ENCODE results near the gene FAM107B. TPM values are rescaled to one million over a fixed set of nuclear protein-coding genes. Genes with fewer than 3 reads are reported as not detected.
A peak's percentile ranks its signal among the peaks of the same experiment; 100 is the strongest.

Gene FAM107B
- total RNA-seq, 1 donor from 2014 or later = 43.0 TPM

DNA sequence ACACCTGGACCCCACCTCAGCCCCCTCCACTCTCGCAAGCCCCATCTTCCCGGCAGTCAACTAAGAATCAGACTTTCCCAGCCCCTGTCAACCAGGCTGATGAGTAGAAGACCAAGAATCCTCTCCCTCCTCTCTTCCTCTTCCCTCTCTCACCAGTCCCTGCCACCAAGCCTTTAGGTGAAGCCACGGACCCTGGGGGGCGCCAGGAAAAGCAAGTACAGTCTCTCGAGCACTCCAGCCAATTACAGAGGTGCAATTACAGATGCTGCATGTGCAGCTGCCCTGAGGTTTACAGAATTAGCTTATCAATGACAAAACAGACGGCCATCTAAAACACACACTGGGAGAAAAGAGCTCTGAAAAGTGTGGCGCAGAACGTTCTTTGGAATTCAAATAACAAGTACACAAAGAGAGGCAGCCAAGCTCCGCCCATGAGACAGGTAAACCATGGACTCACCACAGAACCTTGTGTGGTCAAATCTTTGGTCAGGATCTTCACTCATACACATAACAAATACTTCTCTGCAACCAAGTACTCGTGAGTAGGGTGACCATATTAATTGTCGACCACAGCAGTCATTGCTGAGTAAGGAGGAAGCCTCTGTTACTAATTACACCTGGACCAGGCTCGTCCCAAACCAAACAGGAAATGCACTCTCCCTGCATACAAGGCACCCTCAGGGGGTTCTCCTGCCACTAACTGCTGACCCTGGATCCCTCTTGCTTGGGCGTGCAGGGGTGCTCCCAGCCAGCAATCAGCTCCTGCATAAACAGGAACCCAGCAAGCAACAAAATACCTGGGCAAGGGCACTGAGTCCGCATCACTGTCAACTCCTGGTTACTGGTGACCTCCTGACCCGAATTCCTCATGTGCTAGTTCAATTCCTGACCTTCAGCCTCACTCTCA lies 189.2 kb downstream of the FAM107B start:
- no peak for DNase-seq (ENCODE audit: low spot score)
- Histone ChIP-seq H3K9me3 (ENCODE audit: low read depth) (no peaks in the 10 kb centered on the region), H2AFZ (replicated peaks) (no peak overlapping the region), H3K9ac (no peak overlapping the region), H3K4me2 (no peak overlapping the region), H3K27ac (no peak overlapping the region), H3K4me1 (peaks cover 9% of the 10 kb centered on the region), H3K79me2 (ENCODE audit: low read depth) (peaks cover 32% of the 10 kb centered on the region), H3K27me3 (no peaks in the 10 kb centered on the region), H3F3A (ENCODE audit: low read depth) (no peaks in the 10 kb centered on the region), H3K4me3 (no peak overlapping the region), H3K36me3 (no peaks in the 10 kb centered on the region), H4K20me1 (ENCODE audit: low read depth) (no peaks in the 10 kb centered on the region)
- peak overlapping the region; percentile 90 for H3K27ac Mint-ChIP-seq
- peaks cover 4% of the 10 kb centered on the region for H3K9me3 Mint-ChIP-seq
- peaks cover 22% of the 10 kb centered on the region for H3K4me1 Mint-ChIP-seq
- no peak overlapping the region for H3K4me3 Mint-ChIP-seq
- H3K36me3 Mint-ChIP-seq = peaks cover 22% of the 10 kb centered on the region
- TF ChIP-seq EZH2 (IDR thresholded peaks at IDR 0.05) (no peak), EZH2phosphoT487 (IDR thresholded peaks at IDR 0.05) (no peak)
- TF ChIP-seq, protein P1, sequence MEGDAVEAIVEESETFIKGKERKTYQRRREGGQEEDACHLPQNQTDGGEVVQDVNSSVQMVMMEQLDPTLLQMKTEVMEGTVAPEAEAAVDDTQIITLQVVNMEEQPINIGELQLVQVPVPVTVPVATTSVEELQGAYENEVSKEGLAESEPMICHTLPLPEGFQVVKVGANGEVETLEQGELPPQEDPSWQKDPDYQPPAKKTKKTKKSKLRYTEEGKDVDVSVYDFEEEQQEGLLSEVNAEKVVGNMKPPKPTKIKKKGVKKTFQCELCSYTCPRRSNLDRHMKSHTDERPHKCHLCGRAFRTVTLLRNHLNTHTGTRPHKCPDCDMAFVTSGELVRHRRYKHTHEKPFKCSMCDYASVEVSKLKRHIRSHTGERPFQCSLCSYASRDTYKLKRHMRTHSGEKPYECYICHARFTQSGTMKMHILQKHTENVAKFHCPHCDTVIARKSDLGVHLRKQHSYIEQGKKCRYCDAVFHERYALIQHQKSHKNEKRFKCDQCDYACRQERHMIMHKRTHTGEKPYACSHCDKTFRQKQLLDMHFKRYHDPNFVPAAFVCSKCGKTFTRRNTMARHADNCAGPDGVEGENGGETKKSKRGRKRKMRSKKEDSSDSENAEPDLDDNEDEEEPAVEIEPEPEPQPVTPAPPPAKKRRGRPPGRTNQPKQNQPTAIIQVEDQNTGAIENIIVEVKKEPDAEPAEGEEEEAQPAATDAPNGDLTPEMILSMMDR (IDR thresholded peaks at IDR 0.05) = no peak
- H3K27me3 Mint-ChIP-seq (ENCODE audit: insufficient read depth, low read depth) = peaks cover 2% of the 10 kb centered on the region

DNA sequence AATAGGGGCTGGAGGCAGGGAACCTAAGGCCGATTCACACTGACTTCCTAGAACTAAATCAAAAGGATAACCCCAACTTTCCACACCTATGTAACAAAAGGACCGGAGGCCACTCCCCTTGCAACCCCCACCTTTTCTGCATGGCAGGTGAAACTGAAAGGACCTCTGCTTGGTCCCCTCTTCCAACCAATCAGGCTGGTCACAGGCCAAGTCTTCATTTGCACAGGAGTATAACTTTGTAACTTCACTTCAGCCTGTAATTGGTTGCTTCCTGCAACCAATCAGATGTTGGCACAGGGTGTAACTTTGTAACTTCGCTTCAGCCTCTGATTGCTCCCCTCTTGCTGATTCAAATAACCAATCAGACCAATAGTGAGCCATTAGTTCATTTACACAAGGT lies 190.0 kb downstream of the FAM107B start:
- TF ChIP-seq EZH2 (IDR thresholded peaks at IDR 0.05) (no peak), EZH2phosphoT487 (IDR thresholded peaks at IDR 0.05) (no peak)
- TF ChIP-seq, protein P1 (IDR thresholded peaks at IDR 0.05) = no peak
- Histone ChIP-seq H3K27me3 (no peaks in the 10 kb centered on the region), H3F3A (ENCODE audit: low read depth) (no peaks in the 10 kb centered on the region), H3K79me2 (ENCODE audit: low read depth) (peaks cover 26% of the 10 kb centered on the region), H3K4me3 (no peak overlapping the region), H3K4me2 (no peak overlapping the region), H3K9me3 (ENCODE audit: low read depth) (no peaks in the 10 kb centered on the region), H3K36me3 (no peaks in the 10 kb centered on the region), H2AFZ (replicated peaks) (no peak overlapping the region), H3K9ac (no peak overlapping the region), H3K27ac (no peak overlapping the region), H4K20me1 (ENCODE audit: low read depth) (no peaks in the 10 kb centered on the region), H3K4me1 (peaks cover 9% of the 10 kb centered on the region)
- H3K4me1 Mint-ChIP-seq = peaks cover 22% of the 10 kb centered on the region
- H3K36me3 Mint-ChIP-seq = peaks cover 22% of the 10 kb centered on the region
- DNase-seq (ENCODE audit: low spot score) = no peak
- H3K4me3 Mint-ChIP-seq = no peak overlapping the region
- H3K27me3 Mint-ChIP-seq (ENCODE audit: insufficient read depth, low read depth) = peaks cover 2% of the 10 kb centered on the region
- peaks cover 4% of the 10 kb centered on the region for H3K9me3 Mint-ChIP-seq
- H3K27ac Mint-ChIP-seq = no peak overlapping the region

DNA sequence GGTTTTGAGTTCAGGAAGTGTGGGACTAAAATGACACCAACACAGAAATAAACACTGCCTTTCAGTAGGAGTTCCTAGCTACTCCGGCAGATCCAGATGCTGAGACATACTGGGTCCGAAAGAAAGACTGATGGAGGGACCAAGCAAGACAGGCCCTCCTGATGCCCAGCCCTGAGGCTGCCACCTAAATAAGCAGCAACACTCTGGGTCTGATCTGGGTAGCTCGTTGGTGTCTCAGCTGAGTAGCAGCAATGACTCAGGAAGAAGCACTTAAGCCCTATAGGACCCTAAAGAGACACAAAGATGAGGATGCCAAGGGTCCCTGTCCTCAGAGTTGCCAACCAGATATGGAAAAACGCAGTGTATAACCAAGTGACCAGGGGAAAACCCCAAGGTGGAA lies 190.7 kb downstream of the FAM107B start:
- peaks cover 33% of the 10 kb centered on the region for H3K79me2 ChIP-seq (ENCODE audit: low read depth)
- peaks cover 4% of the 10 kb centered on the region for H3K9me3 Mint-ChIP-seq
- no peak overlapping the region for H3K4me3 ChIP-seq
- H3K36me3 Mint-ChIP-seq = peaks cover 22% of the 10 kb centered on the region
- H3K9me3 ChIP-seq (ENCODE audit: low read depth) = no peaks in the 10 kb centered on the region
- H3K9ac ChIP-seq = no peak overlapping the region
- H2AFZ ChIP-seq (replicated peaks) = no peak overlapping the region
- peaks cover 2% of the 10 kb centered on the region for H3K27me3 Mint-ChIP-seq (ENCODE audit: insufficient read depth, low read depth)
- no peaks in the 10 kb centered on the region for H3F3A ChIP-seq (ENCODE audit: low read depth)
- TF ChIP-seq, protein P1 (IDR thresholded peaks at IDR 0.05) = no peak
- no peak for TF ChIP-seq EZH2 (IDR thresholded peaks at IDR 0.05)
- TF ChIP-seq EZH2phosphoT487 (IDR thresholded peaks at IDR 0.05) = no peak
- no peak overlapping the region for H3K27ac ChIP-seq
- H3K4me3 Mint-ChIP-seq = no peak overlapping the region
- H3K4me1 Mint-ChIP-seq = peaks cover 22% of the 10 kb centered on the region
- DNase-seq (ENCODE audit: low spot score) = no peak
- H3K27me3 ChIP-seq = no peaks in the 10 kb centered on the region
- H3K4me2 ChIP-seq = no peak overlapping the region
- peak overlapping the region; percentile 38 for H3K27ac Mint-ChIP-seq
- H4K20me1 ChIP-seq (ENCODE audit: low read depth) = no peaks in the 10 kb centered on the region
- no peaks in the 10 kb centered on the region for H3K36me3 ChIP-seq
- H3K4me1 ChIP-seq = peaks cover 9% of the 10 kb centered on the region

All from neural progenitor cell (in vitro differentiated cells).